Kidney (tissue), 14 donors: Measurements from ENCODE around the gene CCDC15. TPM values are rescaled to one million over a fixed set of nuclear protein-coding genes. Genes with fewer than 3 reads are reported as not detected.

Experiments
- DNase-seq, 5 donors: peaks; one replicate each; pipeline ENCODE4 v3.0.0-alpha.2; 2013 to 2020
- FAIRE-seq: peaks from 2 replicates; lab custom pipeline; 2012; peaks lifted over from hg19 to GRCh38; lab: Jason Lieb, UNC
- H3K27ac ChIP-seq, 2 donors: one replicate each; pipeline ENCODE4 v1.7.0; 2013; ENCODE audit warnings: low read depth in 2 of 2, low read length in 2 of 2, inconsistent platforms in 1 of 2
- H3K27me3 ChIP-seq: one replicate; pipeline ENCODE4 v1.7.1; 2013; ENCODE audit warnings: low read length, inconsistent platforms; ENCODE audit not compliant: control insufficient read depth, insufficient read depth
- H3K36me3 ChIP-seq, 3 donors: one replicate each; pipeline versions ENCODE4 v1.7.0 to v1.7.1; 2013; ENCODE audit warnings: low read length in 3 of 3, control low read depth in 1 of 3, inconsistent platforms in 1 of 3; ENCODE audit not compliant: insufficient read depth in 3 of 3, control insufficient read depth in 2 of 3
- H3K4me1 ChIP-seq, 3 donors: one replicate each; pipeline versions ENCODE4 v1.7.0 to v1.7.1; 2013; ENCODE audit warnings: low read length in 3 of 3, inconsistent platforms in 1 of 3, low read depth in 1 of 3; ENCODE audit not compliant: control insufficient read depth in 2 of 3, insufficient read depth in 2 of 3
- H3K4me3 ChIP-seq, 3 donors: one replicate each; pipeline versions ENCODE4 v1.7.0 to v1.8.1; 2013; ENCODE audit warnings: low read length in 3 of 3, control low read depth in 1 of 3, inconsistent platforms in 1 of 3
- H3K9ac ChIP-seq, 3 donors: one replicate each; pipeline versions ENCODE4 v1.7.0 to v1.7.1; 2013; ENCODE audit warnings: low read length in 3 of 3, control low read depth in 1 of 3, inconsistent platforms in 1 of 3
- H3K9me3 ChIP-seq, 3 donors: one replicate each; pipeline versions ENCODE4 v1.7.0 to v1.7.1; 2013; ENCODE audit warnings: low read length in 3 of 3, control low read depth in 1 of 3, inconsistent platforms in 1 of 3; ENCODE audit not compliant: control insufficient read depth in 2 of 3, insufficient read depth in 1 of 3
- intact Hi-C: fragments of 100-400 bp; cut with DNase I; formaldehyde crosslinking; loops from one replicate; pipeline ENCODE4 v1.11.1; 2022
- polyA plus RNA-seq: library from polyadenylated mRNA; stranded (reverse); fragments of 350-450 nt; fragmentation: Illumina TruSeq; extraction: RNeasy Lipid Tissue Mini Kit (QIAGEN cat#74804); gene quantifications from one replicate; pipeline ENCODE4 v1.2.3, GENCODE V29; 2014; ENCODE audit warnings: low read depth, low replicate concordance; ENCODE audit not compliant: insufficient read depth
- total RNA-seq: library from RNA; stranded (reverse); fragmentation: NEBNext Ultra II Directional; extraction: Animal tissue kit (Norgen Biotek cat#: 25700); gene quantifications from one replicate; pipeline ENCODE4 v1.2.1, GENCODE V29; 2021
- TF ChIP-seq, protein P1 (sequence below): IDR thresholded peaks from 3 replicates; pipeline ENCODE4 v1.5.1; 2012; ENCODE audit warnings: mild to moderate bottlenecking, moderate library complexity, borderline replicate concordance; ENCODE audit not compliant: insufficient read depth; ENCODE audit errors: extremely low read depth
- donor health status: control.
- donor health status: control.
- donor health status: control.
- donor health status: control.
- donor health status: control.
- donor health status: DM: yes; HTN: yes; CAD: no.
- donor health status: Normal renal cell carcinoma (clear cell type).

Gene CCDC15
- total and polyA plus RNA-seq, 2 donors from 2014 or later: 0.22 to 1.5 TPM

DNA sequence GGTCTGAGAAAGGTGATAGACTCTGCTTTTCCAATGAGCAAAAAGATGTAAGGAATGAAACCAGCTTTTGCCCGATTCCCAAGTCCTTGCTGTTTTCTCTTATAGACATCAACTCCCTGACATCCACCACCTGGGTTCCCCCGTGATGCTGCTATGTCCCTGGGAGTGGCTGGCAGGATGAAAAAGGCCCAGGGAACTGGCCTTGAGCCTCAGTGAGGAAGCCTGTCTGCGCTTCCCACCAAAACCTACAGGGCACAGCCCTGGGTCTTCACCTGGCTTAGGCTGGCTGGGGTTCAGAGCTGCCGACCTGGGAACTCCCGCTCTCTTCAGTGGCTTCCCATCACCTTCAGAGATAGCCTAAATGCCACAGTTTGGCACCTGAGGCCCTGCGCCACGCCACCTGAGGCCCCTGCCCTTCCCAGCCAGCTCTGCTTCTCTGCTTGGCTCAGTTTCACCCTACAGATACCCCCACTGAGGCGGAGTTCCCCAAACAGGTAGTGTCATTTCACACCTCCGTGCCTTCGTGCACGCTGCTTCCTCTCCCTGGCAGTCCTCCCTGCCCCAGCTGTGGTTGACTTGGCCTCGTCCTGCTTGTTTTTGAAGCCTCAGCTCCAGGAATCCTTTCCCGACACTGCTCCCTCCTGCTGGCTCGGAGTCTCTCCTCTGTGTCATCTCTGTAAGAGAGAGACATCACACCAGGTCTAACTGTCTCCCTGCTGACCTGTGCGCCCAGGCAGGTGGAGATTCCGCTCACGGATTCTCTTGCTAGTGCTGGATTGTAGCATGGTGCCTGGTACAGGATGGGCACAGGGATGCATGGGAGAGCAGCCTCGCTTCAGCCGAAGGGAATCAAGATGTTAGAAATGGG is 119.8 kb downstream of the CCDC15 start:
- TF ChIP-seq, protein P1, sequence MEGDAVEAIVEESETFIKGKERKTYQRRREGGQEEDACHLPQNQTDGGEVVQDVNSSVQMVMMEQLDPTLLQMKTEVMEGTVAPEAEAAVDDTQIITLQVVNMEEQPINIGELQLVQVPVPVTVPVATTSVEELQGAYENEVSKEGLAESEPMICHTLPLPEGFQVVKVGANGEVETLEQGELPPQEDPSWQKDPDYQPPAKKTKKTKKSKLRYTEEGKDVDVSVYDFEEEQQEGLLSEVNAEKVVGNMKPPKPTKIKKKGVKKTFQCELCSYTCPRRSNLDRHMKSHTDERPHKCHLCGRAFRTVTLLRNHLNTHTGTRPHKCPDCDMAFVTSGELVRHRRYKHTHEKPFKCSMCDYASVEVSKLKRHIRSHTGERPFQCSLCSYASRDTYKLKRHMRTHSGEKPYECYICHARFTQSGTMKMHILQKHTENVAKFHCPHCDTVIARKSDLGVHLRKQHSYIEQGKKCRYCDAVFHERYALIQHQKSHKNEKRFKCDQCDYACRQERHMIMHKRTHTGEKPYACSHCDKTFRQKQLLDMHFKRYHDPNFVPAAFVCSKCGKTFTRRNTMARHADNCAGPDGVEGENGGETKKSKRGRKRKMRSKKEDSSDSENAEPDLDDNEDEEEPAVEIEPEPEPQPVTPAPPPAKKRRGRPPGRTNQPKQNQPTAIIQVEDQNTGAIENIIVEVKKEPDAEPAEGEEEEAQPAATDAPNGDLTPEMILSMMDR: no peak
- H3K4me1 ChIP-seq: no peaks in the 10 kb centered on the region
- no peak overlapping the region for H3K9ac ChIP-seq
- FAIRE-seq: no peak
- intact Hi-C loops: no loop called here
- no peaks in the 10 kb centered on the region for H3K9me3 ChIP-seq
- H3K36me3 ChIP-seq: no peaks in the 10 kb centered on the region
- no peak for DNase-seq
- no peak overlapping the region for H3K4me3 ChIP-seq
- no peaks in the 10 kb centered on the region for H3K27me3 ChIP-seq
- no peak overlapping the region for H3K27ac ChIP-seq

DNA sequence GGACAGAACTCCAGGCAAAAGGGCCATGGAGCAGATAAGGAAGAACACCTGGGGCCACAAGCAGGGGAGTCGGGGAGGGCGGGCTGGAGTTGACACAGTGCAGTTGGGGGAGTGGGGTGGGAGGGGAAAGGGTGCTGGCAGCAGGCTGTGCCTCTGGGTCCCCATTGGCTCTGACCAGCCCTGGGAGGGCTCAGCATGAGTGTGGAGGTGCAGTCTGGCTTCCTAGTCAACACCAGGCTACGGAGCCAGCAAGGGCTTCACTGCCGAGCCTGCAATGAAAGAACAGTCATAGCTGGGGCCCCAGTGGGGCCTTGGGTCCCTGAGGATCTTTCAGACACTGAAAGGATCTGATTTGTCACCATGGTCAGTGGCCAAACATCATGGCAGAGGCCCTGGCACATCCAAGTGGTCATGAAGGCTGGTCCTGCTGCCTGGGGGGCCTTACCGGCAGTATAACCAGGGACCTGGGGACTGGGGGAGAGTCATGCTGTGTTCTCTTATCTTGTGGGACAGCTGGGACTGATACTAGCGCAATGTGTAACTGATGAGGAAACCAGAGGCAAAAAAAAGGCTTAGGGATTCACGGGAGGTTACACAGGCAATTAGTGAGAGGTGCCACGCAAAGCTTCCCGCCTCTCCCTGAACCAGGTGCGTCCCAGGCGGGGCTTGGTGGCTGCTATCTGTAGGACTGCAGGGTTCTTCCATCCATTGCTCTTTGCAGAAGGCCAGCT is 120.7 kb downstream of the CCDC15 start:
- TF ChIP-seq, protein P1: no peak
- Histone ChIP-seq H3K36me3 (no peaks in the 10 kb centered on the region), H3K9me3 (no peaks in the 10 kb centered on the region), H3K27me3 (no peaks in the 10 kb centered on the region), H3K27ac (no peak overlapping the region), H3K9ac (no peak overlapping the region), H3K4me3 (no peak overlapping the region), H3K4me1 (no peaks in the 10 kb centered on the region)
- intact Hi-C loops: no loop called here
- FAIRE-seq: no peak
- no peak for DNase-seq

DNA sequence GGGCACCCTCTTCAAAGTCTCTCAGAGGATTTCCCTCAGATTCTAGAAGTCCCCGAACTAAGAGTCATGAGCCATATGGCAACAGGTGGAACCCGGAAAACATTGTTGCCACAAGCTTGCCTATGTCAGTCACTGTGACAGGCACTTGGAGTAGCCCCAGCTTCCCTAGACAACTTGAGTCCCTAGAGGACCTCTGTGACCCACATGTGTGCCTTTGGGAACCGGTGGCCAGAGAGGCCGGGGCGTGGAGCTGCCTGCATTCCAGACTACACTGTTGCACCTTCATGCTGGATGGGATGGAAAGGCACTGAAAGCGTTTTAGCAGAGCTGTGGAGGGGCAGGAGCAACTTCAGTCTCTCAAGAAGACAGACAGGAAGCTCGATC is 121.2 kb downstream of the CCDC15 start:
- Histone ChIP-seq H3K27ac (no peak overlapping the region), H3K27me3 (no peaks in the 10 kb centered on the region), H3K4me1 (no peaks in the 10 kb centered on the region), H3K36me3 (no peaks in the 10 kb centered on the region), H3K4me3 (no peak overlapping the region), H3K9ac (no peak overlapping the region), H3K9me3 (no peaks in the 10 kb centered on the region)
- TF ChIP-seq, protein P1: no peak
- FAIRE-seq (no peak), DNase-seq (no peak)
- intact Hi-C loops: no loop called here
